ENCODE results near the gene SCN9A. TPM values are rescaled to one million over a fixed set of nuclear protein-coding genes. Genes with fewer than 3 reads are reported as not detected.
"Not testable (repeated sequence)": the region's sequence is repeated elsewhere in the genome, so short reads cannot be mapped to it uniquely, and the experiment has no call there.

SCN9A gene
- total RNA-seq, 1 experiment from 2014 or later: 0.12 TPM

DNA sequence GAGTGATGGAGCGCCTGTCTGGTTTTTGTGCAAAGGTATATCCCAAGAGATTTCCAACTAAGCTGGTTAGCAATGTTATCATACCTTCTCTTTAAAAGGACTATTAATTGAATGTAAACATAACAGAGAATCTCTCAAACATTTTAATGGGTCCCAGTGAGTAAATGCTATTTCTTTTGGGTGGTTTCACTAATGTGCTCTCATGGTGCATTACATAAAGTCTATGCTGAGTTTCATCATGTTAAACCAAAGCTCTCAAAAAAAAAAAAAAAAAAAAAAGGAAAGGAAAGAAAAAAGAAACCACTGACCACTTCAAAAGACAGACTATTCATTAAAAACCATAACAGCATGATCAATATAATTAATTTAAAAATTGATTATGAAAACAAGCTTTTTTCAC, 128.8 kb downstream of the SCN9A start:
- DNase-seq (ENCODE audit: low read depth): no peak

DNA sequence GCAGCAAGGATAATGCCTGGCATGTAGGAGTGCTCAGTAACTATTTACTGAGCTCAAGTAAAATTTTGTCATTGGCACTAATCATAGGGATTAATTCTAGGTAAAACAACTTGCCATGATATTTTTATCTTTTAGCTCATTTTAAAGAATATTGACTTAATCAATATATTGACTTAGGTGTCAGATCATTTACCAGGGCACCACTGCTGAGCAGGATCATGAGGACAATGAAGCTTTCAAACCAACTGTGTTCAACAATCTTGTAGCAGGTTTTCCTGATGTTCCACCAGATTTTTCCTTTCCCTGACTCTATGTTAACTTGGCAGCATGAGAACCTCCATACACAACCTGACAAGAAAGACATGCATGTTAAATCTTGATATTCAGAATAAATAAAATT, 133.4 kb downstream of the SCN9A start:
- no peak for DNase-seq (ENCODE audit: low read depth)

DNA sequence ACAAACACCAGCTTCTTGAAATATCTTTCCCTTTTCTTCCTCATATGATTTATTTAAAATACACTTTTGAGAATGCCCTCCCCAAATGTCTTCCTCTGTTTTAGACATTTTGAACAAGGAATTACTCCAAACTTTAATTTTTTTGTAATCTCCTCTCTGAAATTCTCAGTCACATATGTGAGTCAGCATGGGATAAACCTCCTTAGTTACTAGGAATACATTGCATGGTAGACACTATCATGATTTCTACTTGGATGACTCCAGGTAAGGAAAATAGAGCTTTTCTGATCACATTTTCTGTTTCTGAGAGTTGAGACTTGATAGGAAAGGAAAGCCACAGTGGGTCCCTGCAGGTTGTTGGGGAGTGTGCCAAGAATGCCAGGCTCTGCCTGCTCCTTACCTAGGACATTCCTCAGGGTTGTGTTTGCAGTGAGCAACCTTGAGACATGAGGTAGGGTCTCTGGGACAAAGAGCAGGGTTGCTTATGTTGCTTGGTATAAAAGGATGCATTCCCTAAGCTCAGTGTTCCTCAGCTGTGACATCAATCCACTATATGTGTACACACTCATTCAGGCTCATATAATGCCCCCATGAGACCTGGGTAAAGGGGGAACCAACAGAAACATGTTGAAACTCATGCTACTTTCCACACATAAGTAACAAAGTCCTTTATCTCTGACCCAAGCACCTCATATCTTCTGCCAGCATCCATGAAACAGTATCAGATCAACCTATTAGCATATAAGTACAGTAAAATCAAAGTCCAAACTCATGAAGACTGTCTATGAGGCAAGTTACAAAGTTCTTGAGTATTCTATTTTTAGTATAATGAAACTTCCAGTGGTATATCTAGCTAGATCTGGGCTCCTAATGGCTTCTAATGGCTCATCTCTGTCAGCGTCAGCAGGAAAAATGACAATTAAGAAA, 135.1 kb downstream of the SCN9A start:
- no peak for DNase-seq (ENCODE audit: low read depth)

DNA sequence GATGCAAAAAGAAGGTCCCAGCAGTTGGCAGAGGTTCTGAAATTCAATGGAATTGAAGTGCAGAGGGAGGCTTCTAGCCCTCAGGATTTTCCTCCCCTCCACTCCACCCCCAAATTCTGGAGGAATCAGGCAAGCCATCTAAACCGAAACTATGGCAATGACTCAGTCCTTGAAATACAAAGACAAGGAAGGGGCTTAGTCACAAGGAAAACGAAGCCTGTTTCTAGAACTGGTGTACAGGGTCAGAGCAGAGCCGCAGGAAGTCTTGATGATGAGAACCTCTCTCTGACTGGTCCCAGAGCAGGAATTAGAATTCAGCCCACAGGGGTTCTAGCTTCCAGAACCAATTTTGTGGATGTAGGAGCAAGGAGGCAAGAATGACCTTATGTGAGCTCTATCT, 136.2 kb downstream of the SCN9A start:
- DNase-seq (ENCODE audit: low read depth): peak; percentile 77

DNA sequence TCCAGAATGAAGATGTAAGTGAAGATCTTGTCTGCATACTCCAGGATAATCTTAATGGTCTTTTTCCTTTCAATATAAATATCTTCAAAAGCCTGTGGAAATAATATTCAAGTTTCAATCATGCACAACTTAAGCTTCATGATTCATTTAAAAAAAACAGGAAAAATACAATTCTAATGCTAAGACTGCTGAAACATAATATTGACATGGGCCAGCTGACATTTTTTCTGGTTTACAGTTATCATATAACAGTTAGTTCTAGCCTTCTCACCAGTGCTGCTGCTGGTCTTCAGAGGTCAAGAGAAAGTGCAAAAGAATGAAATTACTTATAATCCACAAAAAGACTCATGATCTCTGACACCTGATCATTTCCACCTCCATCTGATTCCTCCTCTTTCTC, 137.6 kb downstream of the SCN9A start:
- DNase-seq (ENCODE audit: low read depth): no peak

DNA sequence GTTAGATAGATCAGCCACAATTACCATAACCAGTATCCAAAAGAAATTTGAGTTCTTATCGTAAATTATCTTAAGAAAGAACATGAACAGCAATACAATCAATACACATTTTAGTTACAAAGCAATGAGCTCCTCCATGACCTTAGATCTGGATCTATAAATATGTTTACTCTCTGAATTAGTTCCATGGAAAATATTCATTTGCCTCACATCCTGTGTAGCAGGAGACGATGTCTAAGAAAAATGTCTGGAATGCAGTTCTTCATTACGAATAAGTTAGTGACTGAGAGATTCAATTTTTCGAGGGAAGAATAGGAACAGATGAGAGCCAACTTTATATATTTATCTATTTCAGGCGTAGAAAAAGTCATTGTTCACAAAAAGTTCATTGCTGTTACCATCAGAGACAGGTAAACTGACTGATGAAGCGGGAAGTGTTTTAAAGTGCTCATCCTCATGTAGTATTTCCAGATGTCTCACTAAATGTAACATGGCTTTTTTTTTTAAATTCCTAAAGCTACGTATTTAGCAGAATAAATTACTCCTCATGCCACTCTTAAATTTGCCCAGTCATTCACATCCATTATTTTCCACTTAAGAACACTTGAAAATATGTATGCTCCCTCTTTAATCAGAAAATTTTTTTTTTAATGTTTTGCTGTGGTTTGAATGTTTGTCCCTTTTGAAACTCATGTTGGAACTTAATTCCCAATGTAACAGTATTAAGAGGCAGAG, 141.5 kb downstream of the SCN9A start:
- DNase-seq (ENCODE audit: low read depth): peak; percentile 15

DNA sequence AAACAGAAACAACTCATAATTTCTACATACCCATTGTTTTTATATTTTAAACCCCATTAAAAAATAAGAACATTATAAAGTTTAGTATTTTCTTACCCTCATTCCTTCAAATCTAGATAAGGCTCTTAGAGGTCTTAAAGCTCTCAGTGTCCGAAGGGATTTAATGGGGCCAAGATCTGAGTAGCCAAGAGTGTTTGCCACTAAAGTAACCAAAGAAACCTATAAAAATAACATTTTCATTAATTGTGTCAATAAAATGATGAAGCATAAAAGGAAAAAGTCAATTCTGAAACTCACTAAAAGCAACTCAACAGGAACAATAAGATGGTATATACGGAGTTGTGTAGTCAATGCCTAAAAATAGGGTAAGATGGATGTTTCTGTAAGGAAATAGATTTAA, 142.5 kb downstream of the SCN9A start:
- no peak for DNase-seq (ENCODE audit: low read depth)

DNA sequence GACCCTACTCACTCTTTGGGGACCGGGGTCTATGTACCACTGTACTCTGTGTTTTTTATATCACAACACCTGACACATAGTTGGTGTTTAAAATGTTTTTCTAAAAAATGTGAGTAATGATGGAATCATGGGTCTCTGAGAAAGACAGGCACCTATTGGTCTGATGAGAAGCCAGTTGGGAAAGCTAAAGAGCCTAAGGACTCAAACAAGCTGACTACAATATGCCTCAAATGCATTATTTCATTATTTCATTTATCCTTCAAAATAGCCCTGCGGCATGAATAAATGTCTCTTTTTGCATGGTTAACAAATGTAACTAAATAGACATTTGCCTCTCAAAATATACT, 145.0 kb downstream of the SCN9A start:
- no peak for DNase-seq (ENCODE audit: low read depth)

DNA sequence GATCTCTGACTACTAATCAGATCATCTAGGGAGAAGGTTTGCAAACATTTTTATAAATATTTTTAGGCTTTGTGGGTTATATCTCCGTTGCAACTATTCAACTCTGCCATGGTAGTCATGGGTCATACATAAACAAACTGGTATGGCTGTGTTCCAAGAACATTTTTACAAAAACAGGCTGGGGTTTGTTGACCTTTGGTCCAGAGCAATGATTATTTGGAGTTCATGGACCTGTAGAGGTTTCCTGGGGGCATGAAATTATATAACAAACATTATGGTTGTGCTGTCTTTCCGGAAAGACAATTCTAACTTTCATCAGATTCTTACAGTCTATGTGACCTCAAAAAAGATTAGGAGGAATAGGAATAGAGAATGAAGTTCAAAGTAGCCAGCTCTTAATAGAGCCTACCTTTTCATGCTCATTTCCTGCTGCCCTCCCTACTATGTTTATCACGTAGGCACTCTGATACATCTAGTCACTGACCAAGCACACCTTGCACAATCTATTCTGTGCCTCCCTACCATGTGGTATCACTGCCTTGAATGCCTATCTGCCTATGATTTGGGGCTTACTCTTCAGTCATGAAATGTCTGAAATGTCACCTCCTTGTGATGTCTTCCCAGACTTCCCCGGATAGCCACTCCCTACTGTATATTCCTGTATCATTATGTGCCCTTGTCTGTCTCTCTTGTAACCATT, 145.6 kb downstream of the SCN9A start:
- peak; percentile 14 for DNase-seq (ENCODE audit: low read depth)

DNA sequence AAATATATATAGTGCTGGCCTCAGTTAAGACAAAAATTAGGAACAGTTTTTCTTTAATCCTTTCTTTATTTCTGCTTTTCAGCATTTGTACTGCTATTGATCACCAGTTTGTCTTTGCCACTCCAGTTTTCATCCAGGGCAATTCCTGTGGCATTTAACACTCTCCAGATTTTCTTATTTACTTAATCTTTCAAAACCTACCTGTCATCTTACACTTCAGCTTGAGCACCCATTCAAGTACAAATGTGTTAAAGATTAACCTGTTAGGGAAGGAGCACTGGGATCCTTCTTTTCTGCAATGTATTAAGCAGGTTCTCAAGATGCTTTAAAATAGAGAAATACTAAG, 146.1 kb downstream of the SCN9A start:
- DNase-seq (ENCODE audit: low read depth): no peak

DNA sequence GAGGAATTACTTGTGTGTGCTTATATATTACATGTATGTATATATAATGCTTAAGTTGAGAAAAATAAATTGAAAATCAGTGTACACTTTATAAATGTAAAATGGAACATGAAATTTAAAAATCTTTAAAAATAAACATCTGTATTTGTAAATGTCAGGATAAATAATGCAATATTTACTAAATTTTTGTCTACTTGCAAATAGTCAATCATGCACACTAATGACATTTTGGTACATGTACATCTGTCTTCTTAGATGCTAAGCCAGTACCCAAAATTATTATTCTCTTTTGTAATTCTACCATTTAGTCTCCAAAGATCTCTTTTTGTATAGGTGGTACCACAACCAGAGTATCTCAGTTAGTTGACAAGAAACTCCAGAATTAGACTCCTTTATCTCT, 151.5 kb downstream of the SCN9A start:
- DNase-seq (ENCODE audit: low read depth): no peak

DNA sequence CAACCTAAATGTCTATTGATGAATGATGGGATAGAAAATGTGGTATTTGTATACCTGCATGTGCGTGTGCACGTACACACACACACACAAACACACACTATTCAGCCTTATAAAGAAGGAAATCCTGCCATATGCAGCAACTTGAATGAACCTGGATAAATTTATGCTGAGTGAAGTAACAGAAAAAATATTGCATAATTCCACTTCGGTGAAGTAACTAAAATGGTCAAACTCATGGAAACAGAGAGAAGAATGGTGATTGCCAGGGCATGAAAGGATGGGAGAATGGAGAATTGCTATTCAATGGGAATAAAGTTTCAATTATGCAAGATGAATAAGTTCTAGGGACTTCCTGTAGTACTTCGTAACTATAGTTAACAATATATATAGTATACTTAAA, 152.4 kb downstream of the SCN9A start:
- no peak for DNase-seq (ENCODE audit: low read depth)

DNA sequence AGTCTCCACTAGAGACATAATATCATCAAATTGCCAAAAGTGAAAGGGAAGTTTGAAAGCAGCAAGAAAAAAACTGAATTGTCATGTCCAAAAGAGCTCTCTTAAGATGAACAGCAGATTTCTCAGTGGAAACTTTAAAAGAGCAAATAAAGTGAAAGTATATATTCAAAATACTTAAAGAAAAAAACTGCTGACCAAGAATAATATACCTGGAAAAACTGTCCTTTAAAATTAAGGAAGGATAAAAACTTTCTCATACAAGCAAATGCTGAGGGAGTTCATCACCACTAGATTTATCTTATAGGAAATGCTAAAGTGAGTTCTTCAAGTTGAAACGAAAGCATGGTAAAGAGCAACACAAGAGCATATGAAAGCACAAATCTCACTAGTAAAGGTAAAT, 164.7 kb downstream of the SCN9A start:
- no peak for DNase-seq (ENCODE audit: low read depth)

DNA sequence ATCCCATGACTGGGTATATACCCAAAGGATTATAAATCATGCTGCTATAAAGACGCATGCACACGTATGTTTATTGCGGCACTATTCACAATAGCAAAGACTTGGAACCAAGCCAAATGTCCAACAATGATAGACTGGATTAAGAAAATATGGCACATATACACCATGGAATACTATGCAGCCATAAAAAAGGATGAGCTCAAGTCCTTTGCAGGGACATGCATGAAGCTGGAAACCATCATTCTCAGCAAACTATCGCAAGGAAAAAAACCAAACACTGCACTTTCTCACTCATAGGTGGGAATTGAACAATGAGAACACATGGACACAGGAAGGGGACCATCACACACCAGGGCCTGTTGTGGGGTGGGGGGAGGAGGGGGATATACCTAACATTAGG, 165.8 kb downstream of the SCN9A start:
- not testable (repeated sequence) for DNase-seq (ENCODE audit: low read depth)

DNA sequence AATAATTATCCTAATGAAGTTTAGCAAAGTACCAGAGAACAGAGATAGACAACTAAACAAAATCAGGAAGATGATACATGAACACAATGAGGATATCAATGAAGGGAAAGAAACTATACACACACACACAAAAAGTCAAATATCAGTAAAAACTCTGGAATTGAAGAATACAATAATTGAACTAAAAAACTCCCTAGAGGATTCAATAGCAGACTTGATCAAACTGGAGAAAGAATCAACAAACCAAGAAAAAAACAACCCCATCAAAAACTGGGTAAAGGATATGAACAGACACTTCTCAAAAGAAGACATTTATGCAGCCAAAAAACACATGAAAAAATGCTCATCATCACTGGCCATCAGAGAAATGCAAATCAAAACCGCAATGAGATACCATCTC, 166.4 kb downstream of the SCN9A start:
- DNase-seq (ENCODE audit: low read depth): not testable (repeated sequence)

DNA sequence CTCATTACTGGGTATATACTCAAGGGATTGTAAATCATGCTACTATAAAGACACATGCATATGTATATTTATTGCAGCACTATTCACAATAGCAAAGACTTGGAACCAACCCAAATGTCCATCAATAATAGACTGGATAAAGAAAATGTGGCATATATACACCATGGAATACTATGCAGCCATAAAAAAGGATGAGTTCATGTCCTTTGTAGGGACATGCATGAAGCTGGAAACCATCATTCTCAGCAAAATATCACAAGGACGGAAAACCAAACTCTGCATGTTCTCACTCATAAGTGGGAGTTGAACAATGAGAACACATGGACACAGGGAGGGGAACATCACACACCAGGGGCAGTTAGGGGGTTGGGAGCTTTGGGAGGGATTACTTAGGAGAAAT, 169.6 kb downstream of the SCN9A start:
- not testable (repeated sequence) for DNase-seq (ENCODE audit: low read depth)

DNA sequence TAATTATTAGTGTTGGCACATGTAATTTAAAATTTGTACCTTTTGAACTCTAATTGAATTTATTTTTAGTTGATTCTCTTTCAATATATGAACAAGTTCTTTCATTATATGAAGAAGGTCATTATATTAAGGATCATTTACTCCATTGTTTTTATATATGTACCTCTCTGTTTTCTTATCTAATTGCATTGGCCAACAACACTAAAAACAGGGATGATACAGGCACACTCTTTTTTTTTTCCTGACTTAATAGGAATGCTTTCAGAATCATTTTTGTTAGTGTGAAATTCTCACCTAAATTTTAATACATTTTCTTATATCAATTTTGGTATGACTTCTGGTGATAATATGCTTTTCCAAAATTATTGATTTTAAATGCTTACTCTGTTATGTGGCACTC, 173.0 kb downstream of the SCN9A start:
- DNase-seq (ENCODE audit: low read depth): no peak

DNA sequence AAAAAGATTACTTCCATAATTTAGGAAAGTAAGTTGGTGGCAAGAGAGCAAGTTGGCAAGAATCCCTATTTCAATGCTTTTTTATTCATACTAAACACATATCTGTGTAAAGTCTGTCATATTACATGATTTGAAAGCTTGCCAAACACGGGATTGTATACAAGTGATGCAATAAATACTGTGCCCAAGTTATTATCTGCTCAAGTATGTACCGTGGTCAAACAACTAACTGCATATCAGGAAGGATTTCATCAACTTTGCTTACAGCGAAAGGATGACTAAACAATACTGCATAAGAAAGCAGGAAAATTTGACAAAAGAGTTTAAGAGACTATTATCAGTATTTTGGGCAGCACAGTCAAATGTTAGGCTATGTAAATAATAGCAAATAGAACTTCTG, 178.3 kb downstream of the SCN9A start:
- DNase-seq (ENCODE audit: low read depth): no peak

DNA sequence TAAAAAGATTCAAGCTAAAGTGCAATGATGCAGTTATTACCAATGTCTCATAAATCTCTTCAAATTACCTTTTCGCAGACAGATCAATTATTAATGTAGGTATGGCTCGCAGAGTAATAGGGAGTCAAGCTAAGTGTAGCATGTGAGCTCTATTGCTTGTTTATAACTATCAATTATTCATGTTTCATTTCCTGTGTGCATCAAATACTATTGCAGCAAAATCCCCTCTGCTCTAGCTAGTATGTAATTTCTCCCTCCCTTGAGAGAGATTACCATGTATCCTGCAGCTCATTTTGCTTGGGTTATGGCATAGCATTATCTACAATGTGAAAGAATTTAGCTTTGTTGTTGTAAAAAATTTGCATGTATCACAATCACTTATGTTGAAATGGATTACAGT, 182.3 kb downstream of the SCN9A start:
- DNase-seq (ENCODE audit: low read depth): no peak

DNA sequence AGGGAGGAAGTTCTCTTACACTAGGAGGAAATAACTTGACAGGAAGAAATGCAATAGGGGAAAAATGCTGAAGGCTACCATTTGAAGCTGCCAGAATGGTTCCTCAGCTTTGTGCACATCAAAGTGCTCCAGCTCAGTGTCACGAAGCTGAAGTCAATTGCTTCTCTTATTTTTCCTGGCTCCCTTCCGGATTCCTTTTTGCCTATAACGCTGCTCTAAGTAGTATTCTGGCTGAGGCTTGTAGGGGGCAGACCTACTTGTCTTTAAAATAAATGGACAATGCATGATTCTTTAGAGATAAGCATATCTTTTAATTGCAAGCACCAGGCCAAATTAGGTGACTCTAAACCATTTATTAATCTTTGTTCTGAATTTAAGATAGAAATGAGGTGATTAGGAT, 187.7 kb downstream of the SCN9A start:
- no peak for DNase-seq (ENCODE audit: low read depth)

DNA sequence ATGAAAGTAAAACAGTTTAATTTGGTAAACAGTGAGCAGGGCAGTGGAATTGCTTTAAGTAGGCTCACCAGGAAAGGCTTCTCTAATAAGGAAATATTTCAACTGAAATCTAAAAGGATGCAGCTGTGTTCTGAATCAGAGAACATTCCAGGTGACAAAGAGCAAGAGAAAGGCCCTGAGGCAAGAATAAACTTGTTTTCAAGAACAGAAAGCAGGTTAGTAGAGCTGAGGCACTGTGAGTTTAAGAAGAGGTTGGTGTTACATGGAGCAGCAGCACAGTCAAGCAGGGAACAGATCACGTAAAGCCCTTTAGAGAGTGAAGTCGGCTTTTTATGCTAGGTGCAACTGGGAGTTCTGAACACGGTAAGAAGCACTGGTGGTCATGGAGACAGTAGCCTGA, 191.0 kb downstream of the SCN9A start:
- DNase-seq (ENCODE audit: low read depth): peak; percentile 8

DNA sequence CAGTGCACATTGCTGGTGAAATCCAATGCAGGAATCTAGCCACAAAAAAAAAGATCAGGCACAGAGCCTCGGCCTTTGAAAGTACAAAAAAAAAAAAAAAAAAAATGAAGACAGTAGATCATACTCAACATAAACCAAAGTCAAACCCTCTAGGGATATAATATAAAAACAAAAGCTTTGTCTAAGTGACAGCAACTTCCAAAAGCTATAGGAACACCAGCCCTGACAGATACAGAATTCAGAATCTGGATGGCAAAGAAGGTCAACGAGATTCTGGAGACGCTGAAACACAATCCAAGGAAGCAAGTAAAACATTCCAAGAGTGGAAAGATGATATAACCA, 194.0 kb downstream of the SCN9A start:
- no peak for DNase-seq (ENCODE audit: low read depth)

Data from RPMI7951 (cell line).